Vagina (tissue), 2 donors: ENCODE measurements around the gene MICAL2.

ENCODE experiments used
- POLR2AphosphoS5 ChIP-seq, 2 donors: sonication (generic); formaldehyde crosslinking; IDR thresholded peaks; one replicate each; pipeline ENCODE4 v1.9.0; 2017; ENCODE audit warnings: antibody characterized with exemption in 2 of 2, mild to moderate bottlenecking in 2 of 2, low read depth in 1 of 2; ENCODE audit not compliant: insufficient read depth in 1 of 2
- TF ChIP-seq, protein P1 (sequence below), 3 experiments: fragments of 450-650 bp in 2 of 3; fragments of 200-600 bp in 1 of 3; sonication (generic) in 1 of 3; IDR thresholded peaks; one replicate each; pipeline ENCODE4 v1.5.1; 2017 to 2019; ENCODE audit warnings: antibody characterized with exemption in 3 of 3, mild to moderate bottlenecking in 2 of 3, moderate library complexity in 2 of 3

DNA sequence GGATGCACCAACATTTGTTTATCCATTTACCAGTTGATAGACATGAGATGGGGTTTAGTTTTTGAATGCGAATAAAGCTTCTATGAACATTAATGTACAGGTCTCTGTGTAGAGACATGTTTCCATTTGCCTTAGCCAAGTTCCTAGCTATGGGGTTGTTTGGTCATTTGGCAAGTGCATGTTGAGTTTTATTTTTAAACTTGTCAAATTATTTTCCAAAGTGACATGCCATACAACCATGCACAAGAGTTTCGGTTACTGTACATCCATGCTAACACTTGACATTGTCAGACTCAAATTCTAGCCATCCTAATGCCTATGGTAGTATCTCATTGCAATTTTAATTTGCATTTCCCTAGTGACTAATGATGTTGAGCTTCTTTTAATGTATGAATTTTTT lies 196.4 kb downstream of the MICAL2 start:
- TF ChIP-seq, protein P1, sequence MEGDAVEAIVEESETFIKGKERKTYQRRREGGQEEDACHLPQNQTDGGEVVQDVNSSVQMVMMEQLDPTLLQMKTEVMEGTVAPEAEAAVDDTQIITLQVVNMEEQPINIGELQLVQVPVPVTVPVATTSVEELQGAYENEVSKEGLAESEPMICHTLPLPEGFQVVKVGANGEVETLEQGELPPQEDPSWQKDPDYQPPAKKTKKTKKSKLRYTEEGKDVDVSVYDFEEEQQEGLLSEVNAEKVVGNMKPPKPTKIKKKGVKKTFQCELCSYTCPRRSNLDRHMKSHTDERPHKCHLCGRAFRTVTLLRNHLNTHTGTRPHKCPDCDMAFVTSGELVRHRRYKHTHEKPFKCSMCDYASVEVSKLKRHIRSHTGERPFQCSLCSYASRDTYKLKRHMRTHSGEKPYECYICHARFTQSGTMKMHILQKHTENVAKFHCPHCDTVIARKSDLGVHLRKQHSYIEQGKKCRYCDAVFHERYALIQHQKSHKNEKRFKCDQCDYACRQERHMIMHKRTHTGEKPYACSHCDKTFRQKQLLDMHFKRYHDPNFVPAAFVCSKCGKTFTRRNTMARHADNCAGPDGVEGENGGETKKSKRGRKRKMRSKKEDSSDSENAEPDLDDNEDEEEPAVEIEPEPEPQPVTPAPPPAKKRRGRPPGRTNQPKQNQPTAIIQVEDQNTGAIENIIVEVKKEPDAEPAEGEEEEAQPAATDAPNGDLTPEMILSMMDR (IDR thresholded peaks at IDR 0.05) = no peak
- TF ChIP-seq POLR2AphosphoS5 (IDR thresholded peaks at IDR 0.05; ENCODE audit: insufficient read depth in 1 of 2, low read depth in 1 of 2) = no peak
